Panc1 (cell line): Measurements from ENCODE around the gene SPDYE2B. TPM values are rescaled to one million over a fixed set of nuclear protein-coding genes. Genes with fewer than 3 reads are reported as not detected.
"Not testable (repeated sequence)": the region's sequence is repeated elsewhere in the genome, so short reads cannot be mapped to it uniquely, and the experiment has no call there.

ENCODE experiments used
- ATAC-seq: fragments of 200-7000 bp; cut with Tn5 transposase; 2 replicates; pipeline ENCODE4 v1.9.1; 2020; ENCODE audit warnings: mild to moderate bottlenecking, moderate library complexity
- BruUV-seq: library from RNA; stranded (reverse); fragments of 400-500 nt; replicated peaks from 2 replicates; lab custom pipeline; 2021; lab: Mats Ljungman, UMichigan
- CTCF ChIA-PET: fragments of 300-600 bp; sonication (Branson Sonifier 250); formaldehyde crosslinking; loops from one replicate; lab custom pipeline; 2022; ENCODE audit warnings: antibody characterized with exemption; lab: Charles Lee
- POLR2A ChIA-PET: fragments of 300-600 bp; sonication (Branson Sonifier 250); formaldehyde crosslinking; loops from one replicate; lab custom pipeline; 2022; ENCODE audit warnings: antibody characterized with exemption; lab: Charles Lee
- DNase-seq: peaks from one replicate; pipeline ENCODE4 v3.0.0-alpha.2; 2010; ENCODE audit warnings: low read depth, low spot score
- H3K27ac ChIP-seq: 2 replicates; pipeline ENCODE4 v1.5.1; 2011; ENCODE audit warnings: mild to moderate bottlenecking, low read length, inconsistent platforms
- H3K27me3 ChIP-seq: fragments of 200-500 bp; sonication (Bioruptor generic); 2 replicates; pipeline ENCODE4 v1.6.0; 2014; ENCODE audit warnings: low read length, inconsistent platforms; ENCODE audit not compliant: control insufficient read depth, insufficient read depth
- H3K36me3 ChIP-seq: fragments of 200-500 bp; sonication (Bioruptor generic); 2 replicates; pipeline ENCODE4 v1.5.1; 2014; ENCODE audit warnings: inconsistent platforms, mild to moderate bottlenecking, low read length, moderate library complexity; ENCODE audit not compliant: control insufficient read depth, insufficient read depth
- H3K4me1 ChIP-seq: 2 replicates; pipeline ENCODE4 v1.5.1; 2011; ENCODE audit warnings: inconsistent platforms, mild to moderate bottlenecking, low read length, moderate library complexity; ENCODE audit not compliant: control insufficient read depth, insufficient read depth
- H3K4me3 ChIP-seq, 2 experiments: 2 replicates each; pipeline ENCODE4 v1.5.1; 2011 to 2012; ENCODE audit warnings: low read depth in 2 of 2, low read length in 2 of 2, mild to moderate bottlenecking in 2 of 2, inconsistent platforms in 1 of 2, moderate library complexity in 1 of 2
- H3K9me3 ChIP-seq: fragments of 200-500 bp; sonication (Bioruptor generic); 2 replicates; pipeline ENCODE4 v1.5.1; 2014; ENCODE audit warnings: low read depth, mild to moderate bottlenecking, inconsistent platforms, low read length, moderate library complexity; ENCODE audit not compliant: control insufficient read depth, insufficient read depth
- in situ Hi-C: cut with HindIII; loops from 2 replicates; pipeline ENCODE4 v1.10.0; 2016; ENCODE audit warnings: low sequenced_read_pairs, low pct_unique_long_range_greater_than_20kb
- intact Hi-C: fragments of 100-400 bp; cut with micrococcal nuclease; formaldehyde crosslinking; loops from one replicate; pipeline ENCODE4 v1.10.0; 2022; ENCODE audit not compliant: unreplicated experiment
- total RNA-seq: library from RNA; stranded (reverse); gene quantifications from one replicate; pipeline ENCODE4 v1.2.1, GENCODE V29; 2021; ENCODE audit not compliant: unreplicated experiment

The SPDYE2B gene
- total RNA-seq, 1 experiment from 2014 or later, result not detected

DNA sequence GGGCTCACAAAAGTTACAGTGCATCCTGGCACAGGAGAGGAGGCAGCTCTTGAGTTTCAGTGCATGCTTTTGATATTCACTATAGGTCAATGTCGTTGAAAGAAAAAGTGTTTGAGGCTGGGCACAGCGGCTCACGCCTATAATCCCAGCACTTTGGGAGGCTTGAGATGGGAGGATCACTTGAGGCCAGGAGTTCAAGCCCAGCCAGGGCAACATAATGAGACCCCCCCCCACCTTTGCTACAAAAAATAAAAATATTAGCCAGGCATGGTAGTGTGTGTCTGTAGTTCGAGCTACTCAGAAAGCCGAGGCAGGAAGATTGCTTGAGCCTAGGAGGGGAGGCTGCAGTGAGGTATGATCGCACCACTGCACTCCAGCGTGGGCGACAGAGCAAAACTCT is 32.0 kb upstream of the SPDYE2B start:
- in situ Hi-C loops, result not testable (repeated sequence)

DNA sequence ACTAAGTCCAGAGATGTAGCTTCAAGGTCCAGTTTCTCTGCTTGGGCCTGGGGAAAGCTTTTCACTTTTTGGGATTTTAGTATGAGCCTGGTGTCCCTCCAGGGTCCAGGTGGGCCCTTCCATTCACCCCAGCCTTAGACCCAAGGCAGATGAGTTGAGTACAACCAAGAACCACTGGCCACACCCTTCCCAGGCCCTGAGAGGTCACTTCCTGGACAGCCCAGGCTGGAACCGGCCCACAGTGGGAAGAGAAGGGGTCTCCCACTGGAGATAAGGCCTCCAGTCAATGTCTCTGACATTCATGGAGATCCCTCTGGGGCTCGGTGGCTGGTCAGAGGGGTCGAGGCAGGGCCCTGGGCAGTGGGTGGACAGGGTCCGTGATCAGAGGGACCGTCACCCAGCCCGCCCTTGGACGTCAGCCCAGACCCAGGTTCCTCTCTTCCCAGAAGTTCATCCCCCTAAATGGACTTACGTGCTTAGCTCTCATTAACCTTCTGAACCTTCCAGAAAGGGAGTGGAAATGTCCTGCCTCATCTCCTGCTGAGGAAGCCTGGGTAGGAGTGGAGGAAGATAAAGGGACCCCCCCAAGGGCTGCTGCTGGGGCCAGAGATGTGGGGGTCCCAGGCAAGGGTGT is 22.7 kb upstream of the SPDYE2B start:
- H3K4me3 ChIP-seq, POLR2A ChIA-PET, H3K27ac ChIP-seq, H3K9me3 ChIP-seq, CTCF ChIA-PET, H3K36me3 ChIP-seq, intact Hi-C loops, in situ Hi-C loops, BruUV-seq, H3K4me1 ChIP-seq, H3K27me3 ChIP-seq, ATAC-seq, DNase-seq: not testable (repeated sequence)

More for the DNA sequence above, 32.0 kb upstream of the SPDYE2B start:
- H3K9me3 ChIP-seq, H3K27ac ChIP-seq, intact Hi-C loops, H3K4me1 ChIP-seq, BruUV-seq, H3K36me3 ChIP-seq, ATAC-seq, DNase-seq, POLR2A ChIA-PET, H3K27me3 ChIP-seq, H3K4me3 ChIP-seq: not testable (repeated sequence)
- CTCF ChIA-PET, result interaction anchor here (0.6 kb wide), 1 partner anchor 66 kb away, joined by 3 read pairs; no protein-coding TSS in a partner anchor

DNA sequence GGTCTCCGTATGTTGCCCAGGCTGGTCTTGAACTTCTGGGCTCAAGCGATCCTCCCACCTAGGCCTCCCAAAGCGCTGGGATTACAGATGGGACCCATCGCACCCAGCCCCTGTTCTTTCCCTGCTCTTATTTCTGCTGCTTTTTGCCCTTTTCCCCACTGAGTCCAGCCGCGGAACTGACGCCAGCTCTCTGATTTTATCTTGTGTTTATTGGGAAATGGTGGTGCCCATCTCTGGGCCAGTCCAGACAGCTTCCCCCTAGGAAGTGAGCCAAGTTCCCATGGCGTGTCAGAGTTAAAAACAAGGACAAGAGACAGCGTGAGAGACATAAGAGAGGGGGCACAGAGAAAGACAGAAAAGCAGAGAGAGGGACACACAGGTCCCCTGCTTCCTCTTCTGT is 19.5 kb upstream of the SPDYE2B start:
- H3K27me3 ChIP-seq, BruUV-seq, in situ Hi-C loops, CTCF ChIA-PET, H3K4me1 ChIP-seq, H3K36me3 ChIP-seq, H3K4me3 ChIP-seq, intact Hi-C loops, DNase-seq, H3K27ac ChIP-seq, POLR2A ChIA-PET, H3K9me3 ChIP-seq: not testable (repeated sequence)
- peak; percentile 4; the same call in 1 of the 2 replicates for ATAC-seq

DNA sequence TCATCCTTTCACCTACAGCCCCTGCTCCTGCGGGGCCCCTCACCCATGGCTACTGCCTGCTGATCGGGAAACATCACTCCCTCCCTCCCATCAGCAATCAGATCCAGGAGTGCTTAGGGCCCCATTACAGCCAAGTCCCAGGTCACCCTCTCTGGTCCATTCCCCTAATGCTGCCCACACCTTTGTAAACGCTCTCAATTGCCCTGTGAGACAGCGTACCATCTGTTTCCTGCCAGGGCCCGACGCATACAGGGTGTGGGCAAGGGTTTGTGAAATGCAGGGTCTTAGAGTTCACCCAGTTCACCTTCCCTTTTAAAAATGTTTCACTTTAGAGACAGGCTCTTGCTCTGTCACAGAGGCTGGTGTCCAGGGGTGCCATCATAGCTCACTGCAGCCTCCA is 15.8 kb upstream of the SPDYE2B start:
- in situ Hi-C loops, ATAC-seq, H3K4me3 ChIP-seq, intact Hi-C loops, H3K4me1 ChIP-seq, H3K36me3 ChIP-seq, H3K27ac ChIP-seq, DNase-seq, H3K9me3 ChIP-seq, H3K27me3 ChIP-seq, POLR2A ChIA-PET, CTCF ChIA-PET, BruUV-seq: not testable (repeated sequence)

DNA sequence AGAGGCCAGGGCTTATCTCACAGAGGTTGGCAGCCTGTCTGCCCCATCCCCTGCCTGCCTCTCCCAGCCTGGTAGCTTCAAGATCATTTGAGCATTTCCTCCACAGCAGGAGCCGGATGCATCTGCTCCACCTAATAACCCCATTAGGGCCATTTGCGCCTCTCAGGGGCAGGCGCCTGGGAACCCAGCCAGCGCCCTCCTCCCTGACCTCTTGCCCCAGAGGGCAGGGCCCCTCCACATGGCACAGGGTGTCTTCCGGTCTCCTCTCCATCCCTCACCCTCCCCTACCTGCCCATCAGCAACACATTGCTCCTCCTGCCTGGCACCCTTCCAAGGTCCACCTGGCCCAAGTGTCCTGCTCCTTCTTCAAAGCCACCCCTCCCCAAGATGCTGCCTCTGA is 14.8 kb upstream of the SPDYE2B start:
- CTCF ChIA-PET, result not testable (repeated sequence)

DNA sequence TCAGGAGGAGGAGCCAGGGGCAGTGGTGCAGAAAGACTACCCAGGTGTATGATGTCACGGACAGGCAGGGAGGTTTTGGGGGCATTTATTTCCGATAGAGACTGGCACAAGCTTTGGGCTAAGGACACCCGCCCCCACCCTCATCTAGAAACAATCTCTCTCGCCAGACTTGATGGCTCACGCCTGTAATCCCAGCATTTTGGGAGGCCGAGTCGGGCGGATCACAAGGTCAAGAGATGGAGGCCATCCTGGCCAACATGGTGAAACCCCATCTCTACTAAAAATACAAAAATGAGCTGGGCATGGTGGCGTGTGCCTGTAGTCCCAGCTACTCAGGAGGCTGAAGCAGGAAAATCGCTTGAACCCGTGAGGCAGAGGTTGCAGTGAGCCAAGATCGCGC is 13.2 kb upstream of the SPDYE2B start:
- H3K9me3 ChIP-seq, H3K27me3 ChIP-seq, H3K4me3 ChIP-seq, H3K36me3 ChIP-seq, H3K27ac ChIP-seq, ATAC-seq, DNase-seq, CTCF ChIA-PET, POLR2A ChIA-PET, H3K4me1 ChIP-seq, intact Hi-C loops, in situ Hi-C loops, BruUV-seq: not testable (repeated sequence)

More for the DNA sequence above, 14.8 kb upstream of the SPDYE2B start:
- H3K27ac ChIP-seq, ATAC-seq, H3K4me3 ChIP-seq, H3K4me1 ChIP-seq, intact Hi-C loops, H3K27me3 ChIP-seq, POLR2A ChIA-PET, H3K9me3 ChIP-seq, DNase-seq, H3K36me3 ChIP-seq, in situ Hi-C loops: not testable (repeated sequence)
- BruUV-seq, result TSS peak; percentile 85

DNA sequence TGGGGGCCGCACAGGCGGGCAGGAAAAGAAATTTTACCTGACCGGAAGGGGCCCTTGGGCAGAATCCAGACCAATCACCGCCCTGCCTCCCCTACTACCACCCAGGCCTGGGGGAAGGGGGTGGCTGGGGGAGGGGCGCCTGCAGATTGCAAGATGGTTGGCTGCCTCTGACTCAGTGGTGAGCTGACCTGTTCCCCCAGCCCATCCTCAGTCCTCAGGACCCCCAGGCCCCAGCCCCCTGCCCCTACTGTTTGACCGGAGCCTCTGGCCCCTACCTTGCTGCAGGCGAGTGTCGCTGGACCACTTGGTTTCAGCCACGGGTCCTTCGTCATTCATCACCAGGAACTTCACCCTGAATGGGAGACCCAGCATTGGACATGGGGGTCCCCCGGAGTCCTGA is 11.3 kb upstream of the SPDYE2B start:
- H3K4me1 ChIP-seq, POLR2A ChIA-PET, H3K4me3 ChIP-seq, DNase-seq, H3K27me3 ChIP-seq, H3K9me3 ChIP-seq, in situ Hi-C loops, H3K36me3 ChIP-seq, intact Hi-C loops, CTCF ChIA-PET, BruUV-seq, H3K27ac ChIP-seq: not testable (repeated sequence)
- ATAC-seq, result peak; percentile 11
